HG03175 (cell line): ENCODE data around the gene FAM180A.

Source experiments
- ATAC-seq: cut with Tn5 transposase; IDR thresholded peaks from one replicate; pipeline ENCODE4 v1.9.1; 2021; ENCODE audit warnings: mild to moderate bottlenecking, moderate library complexity; ENCODE audit not compliant: unreplicated experiment

The FAM180A gene

GRCh38 chr7:135685306-135686084, 63.1 kb downstream of the FAM180A start:
- no peak for ATAC-seq

- ATAC-seq, result no peak
These were observed 63.9 kb downstream of the FAM180A start for GRCh38 chr7:135684699-135685098.

GRCh38 chr7:135684136-135684535, 64.5 kb downstream of the FAM180A start:
- no peak for ATAC-seq

- ATAC-seq, result no peak
These were observed 65.0 kb downstream of the FAM180A start for GRCh38 chr7:135683609-135684008.

- no peak for ATAC-seq
These were observed 66.4 kb downstream of the FAM180A start for GRCh38 chr7:135682191-135682590.

GRCh38 chr7:135681762-135682161, 66.9 kb downstream of the FAM180A start:
- no peak for ATAC-seq
